HG02973 (cell line): ENCODE data around the gene SCPEP1.
A peak's percentile ranks its signal among the peaks of the same experiment; 100 is the strongest.

Experiments used
- ATAC-seq: cut with Tn5 transposase; IDR thresholded peaks from one replicate; pipeline ENCODE4 v1.9.1; 2021; ENCODE audit warnings: moderate library complexity; ENCODE audit not compliant: unreplicated experiment

SCPEP1 gene

GRCh38 chr17:57037411-57037810 lies 59.5 kb downstream of the SCPEP1 start:
- no peak for ATAC-seq

GRCh38 chr17:57038486-57038885 lies 60.6 kb downstream of the SCPEP1 start:
- ATAC-seq = no peak

- ATAC-seq = no peak
Measured at GRCh38 chr17:57040571-57040970, 62.6 kb downstream of the SCPEP1 start.

GRCh38 chr17:57043276-57043675 lies 65.3 kb downstream of the SCPEP1 start:
- no peak for ATAC-seq

GRCh38 chr17:57044976-57045867 lies 67.3 kb downstream of the SCPEP1 start:
- ATAC-seq = peak; percentile 8

GRCh38 chr17:57045868-57046704 lies 68.2 kb downstream of the SCPEP1 start:
- ATAC-seq = peak; percentile 72

- no peak for ATAC-seq
Measured at GRCh38 chr17:57046749-57047148, 68.8 kb downstream of the SCPEP1 start.

GRCh38 chr17:57048096-57048495 lies 70.2 kb downstream of the SCPEP1 start:
- no peak for ATAC-seq

- ATAC-seq = no peak
Measured at GRCh38 chr17:57050306-57050705, 72.4 kb downstream of the SCPEP1 start.

GRCh38 chr17:57051886-57052361 lies 74.0 kb downstream of the SCPEP1 start:
- ATAC-seq = no peak
